HEK293 (cell line): ENCODE measurements around the gene GPRC5D.

Experiments
- KLF10 ChIP-seq: fragments of 450-650 bp; IDR thresholded peaks from 2 replicates; pipeline ENCODE4 v1.5.1; 2018; ENCODE audit warnings: missing biosample characterization, mild to moderate bottlenecking, missing genetic modification characterization
- KLF8 ChIP-seq: fragments of 450-650 bp; formaldehyde crosslinking; IDR thresholded peaks from 2 replicates; pipeline ENCODE4 v1.5.1; 2016; ENCODE audit warnings: missing biosample characterization, missing genetic modification characterization
- MEIS1 ChIP-seq: sonication (generic); formaldehyde crosslinking; IDR thresholded peaks from 2 replicates; pipeline ENCODE4 v1.8.1; 2022; ENCODE audit warnings: missing genetic modification reagents, mild to moderate bottlenecking, borderline replicate concordance
- PRDM1 ChIP-seq: fragments of 450-650 bp; formaldehyde crosslinking; IDR thresholded peaks from 2 replicates; pipeline ENCODE4; 2016; ENCODE audit warnings: missing biosample characterization, missing genetic modification characterization
- REPIN1 ChIP-seq: fragments of 450-650 bp; formaldehyde crosslinking; IDR thresholded peaks from 2 replicates; pipeline ENCODE4 v1.5.1; 2017; ENCODE audit warnings: missing biosample characterization, missing genetic modification characterization, low read depth
- ZBTB20 ChIP-seq: fragments of 450-650 bp; formaldehyde crosslinking; IDR thresholded peaks from 2 replicates; pipeline ENCODE4 v1.5.1; 2016; ENCODE audit warnings: missing biosample characterization, missing genetic modification characterization
- ZBTB21 ChIP-seq: fragments of 450-650 bp; formaldehyde crosslinking; IDR thresholded peaks from 2 replicates; pipeline ENCODE4 v1.5.1; 2017; ENCODE audit warnings: missing biosample characterization, missing genetic modification characterization
- ZFHX2 ChIP-seq: fragments of 450-650 bp; formaldehyde crosslinking; conservative IDR thresholded peaks from 2 replicates; pipeline ENCODE4 v1.5.1; 2016; ENCODE audit warnings: missing biosample characterization, missing genetic modification characterization
- ZNF121 ChIP-seq: fragments of 450-650 bp; formaldehyde crosslinking; IDR thresholded peaks from 2 replicates; pipeline ENCODE4 v1.5.1; 2016; ENCODE audit warnings: missing biosample characterization, missing genetic modification characterization
- ZNF146 ChIP-seq: fragments of 450-650 bp; formaldehyde crosslinking; IDR thresholded peaks from 2 replicates; pipeline ENCODE4 v1.5.1; 2016; ENCODE audit warnings: missing biosample characterization, missing genetic modification characterization
- ZNF221 ChIP-seq: fragments of 450-650 bp; formaldehyde crosslinking; IDR thresholded peaks from 2 replicates; pipeline ENCODE4 v1.5.1; 2017; ENCODE audit warnings: missing biosample characterization, missing genetic modification characterization, borderline replicate concordance
- ZNF24 ChIP-seq: fragments of 450-650 bp; formaldehyde crosslinking; IDR thresholded peaks from 2 replicates; pipeline ENCODE4 v1.5.1; 2016; ENCODE audit warnings: missing biosample characterization, missing genetic modification characterization
- ZNF341 ChIP-seq: fragments of 450-650 bp; formaldehyde crosslinking; IDR thresholded peaks from 2 replicates; pipeline ENCODE4; 2016; ENCODE audit warnings: low read depth, missing biosample characterization, missing genetic modification characterization
- ZNF404 ChIP-seq: fragments of 450-650 bp; formaldehyde crosslinking; IDR thresholded peaks from 2 replicates; pipeline ENCODE4 v1.5.1; 2017; ENCODE audit warnings: missing biosample characterization, missing genetic modification characterization
- ZNF521 ChIP-seq: fragments of 450-650 bp; formaldehyde crosslinking; IDR thresholded peaks from 2 replicates; pipeline ENCODE4 v1.5.1; 2017; ENCODE audit warnings: missing biosample characterization, mild to moderate bottlenecking, missing genetic modification characterization
- ZNF549 ChIP-seq: fragments of 450-650 bp; IDR thresholded peaks from 2 replicates; pipeline ENCODE4 v1.5.1; 2018; ENCODE audit warnings: missing biosample characterization, missing genetic modification characterization, mild to moderate bottlenecking, inconsistent platforms, moderate library complexity
- ZNF585B ChIP-seq: fragments of 450-650 bp; formaldehyde crosslinking; IDR thresholded peaks from 2 replicates; pipeline ENCODE4 v1.5.1; 2016; ENCODE audit warnings: missing biosample characterization, missing genetic modification characterization
- ZNF596 ChIP-seq: fragments of 450-650 bp; IDR thresholded peaks from 2 replicates; pipeline ENCODE4 v1.5.0; 2018; ENCODE audit warnings: missing biosample characterization, mild to moderate bottlenecking, missing genetic modification characterization, moderate library complexity
- ZNF701 ChIP-seq: fragments of 450-650 bp; formaldehyde crosslinking; IDR thresholded peaks from 2 replicates; pipeline ENCODE4 v1.5.1; 2016; ENCODE audit warnings: missing biosample characterization, missing genetic modification characterization
- ZNF843 ChIP-seq: fragments of 450-650 bp; formaldehyde crosslinking; IDR thresholded peaks from 2 replicates; pipeline ENCODE4 v1.5.1; 2016; ENCODE audit warnings: missing biosample characterization, missing genetic modification characterization
- TF ChIP-seq, protein P1 (sequence below): fragments of 450-650 bp; formaldehyde crosslinking; IDR thresholded peaks from 2 replicates; pipeline ENCODE4 v1.5.1; 2016; ENCODE audit warnings: missing biosample characterization, missing genetic modification characterization
- TF ChIP-seq, protein P2 (sequence below): fragments of 450-650 bp; formaldehyde crosslinking; IDR thresholded peaks from 2 replicates; pipeline ENCODE4 v1.5.1; 2016; ENCODE audit warnings: missing biosample characterization, missing genetic modification characterization
- TF ChIP-seq, protein P3 (sequence below): fragments of 450-650 bp; formaldehyde crosslinking; IDR thresholded peaks from 2 replicates; pipeline ENCODE4 v1.5.1; 2016; ENCODE audit warnings: missing biosample characterization, missing genetic modification characterization
- TF ChIP-seq, protein P4 (sequence below): fragments of 450-650 bp; formaldehyde crosslinking; IDR thresholded peaks from 2 replicates; pipeline ENCODE4 v1.5.1; 2016; ENCODE audit warnings: missing biosample characterization, missing genetic modification characterization
- TF ChIP-seq, protein P5 (sequence below): fragments of 450-650 bp; formaldehyde crosslinking; IDR thresholded peaks from 2 replicates; pipeline ENCODE4 v1.5.1; 2016; ENCODE audit warnings: missing biosample characterization, missing genetic modification characterization
- TF ChIP-seq, protein P6 (sequence below): fragments of 450-650 bp; formaldehyde crosslinking; IDR thresholded peaks from 2 replicates; pipeline ENCODE4 v1.5.1; 2016; ENCODE audit warnings: missing biosample characterization, missing genetic modification characterization
- TF ChIP-seq, protein P7 (sequence below): fragments of 450-650 bp; formaldehyde crosslinking; IDR thresholded peaks from 2 replicates; pipeline ENCODE4 v1.5.1; 2017; ENCODE audit warnings: missing biosample characterization, missing genetic modification characterization

GPRC5D gene

DNA sequence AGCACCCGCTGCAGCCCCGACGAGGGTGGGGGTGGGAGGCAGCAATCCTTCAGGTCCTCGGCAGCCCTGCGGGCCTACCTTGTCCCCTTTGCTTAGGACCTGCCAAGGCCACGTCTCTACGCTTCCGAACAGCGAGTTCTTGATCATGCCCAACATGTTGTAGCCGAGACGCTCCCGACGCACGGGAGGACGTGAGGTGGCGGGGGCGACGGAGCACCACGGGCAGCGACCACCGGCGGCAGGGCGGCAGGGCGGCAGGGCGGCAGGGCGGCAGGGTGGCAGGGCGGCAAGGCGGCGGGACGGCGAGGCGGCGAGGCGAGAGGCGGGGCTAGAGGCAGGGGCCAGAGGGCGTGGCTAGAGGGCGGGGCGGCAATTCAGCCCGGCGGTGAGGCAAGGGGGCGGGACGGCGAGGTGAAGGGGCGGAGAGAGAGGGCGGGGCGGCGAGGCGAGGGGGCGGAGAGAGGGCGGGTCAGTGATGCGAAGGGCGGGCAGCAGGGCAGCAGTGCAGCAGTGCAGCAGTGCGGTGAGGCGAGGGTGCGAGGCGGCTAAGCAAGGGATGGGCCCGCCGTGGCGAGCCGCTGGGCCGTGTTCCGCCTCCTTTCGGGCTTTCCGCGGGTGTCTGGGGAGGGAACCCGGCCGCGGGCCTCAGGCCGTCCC, 48.1 kb upstream of the GPRC5D start, which contains the start of gene HEBP1 (continued):
- TF ChIP-seq, protein P1, sequence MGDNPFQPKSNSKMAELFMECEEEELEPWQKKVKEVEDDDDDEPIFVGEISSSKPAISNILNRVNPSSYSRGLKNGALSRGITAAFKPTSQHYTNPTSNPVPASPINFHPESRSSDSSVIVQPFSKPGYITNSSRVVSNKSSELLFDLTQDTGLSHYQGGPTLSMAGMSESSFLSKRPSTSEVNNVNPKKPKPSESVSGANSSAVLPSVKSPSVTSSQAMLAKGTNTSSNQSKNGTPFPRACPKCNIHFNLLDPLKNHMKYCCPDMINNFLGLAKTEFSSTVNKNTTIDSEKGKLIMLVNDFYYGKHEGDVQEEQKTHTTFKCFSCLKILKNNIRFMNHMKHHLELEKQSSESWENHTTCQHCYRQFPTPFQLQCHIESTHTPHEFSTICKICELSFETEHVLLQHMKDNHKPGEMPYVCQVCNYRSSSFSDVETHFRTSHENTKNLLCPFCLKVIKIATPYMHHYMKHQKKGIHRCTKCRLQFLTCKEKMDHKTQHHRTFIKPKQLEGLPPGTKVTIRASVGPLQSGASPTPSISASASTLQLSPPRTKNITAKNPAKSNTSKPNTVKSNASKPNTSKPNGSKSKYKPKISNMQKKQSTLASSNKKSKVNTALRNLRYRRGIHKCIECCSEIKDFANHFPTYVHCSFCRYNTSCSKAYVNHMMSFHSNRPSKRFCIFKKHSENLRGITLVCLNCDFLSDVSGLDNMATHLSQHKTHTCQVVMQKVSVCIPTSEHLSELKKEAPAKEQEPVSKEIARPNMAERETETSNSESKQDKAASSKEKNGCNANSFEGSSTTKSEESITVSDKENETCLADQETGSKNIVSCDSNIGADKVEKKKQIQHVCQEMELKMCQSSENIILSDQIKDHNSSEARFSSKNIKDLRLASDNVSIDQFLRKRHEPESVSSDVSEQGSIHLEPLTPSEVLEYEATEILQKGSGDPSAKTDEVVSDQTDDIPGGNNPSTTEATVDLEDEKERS (tag by site-specific recombination) = no peak
- TF ChIP-seq ZNF146 (tag by site-specific recombination) = no peak
- TF ChIP-seq ZNF341 (tag by site-specific recombination) = peak; percentile 40
- TF ChIP-seq ZNF549 (tag by site-specific recombination) = no peak
- TF ChIP-seq, protein P2, sequence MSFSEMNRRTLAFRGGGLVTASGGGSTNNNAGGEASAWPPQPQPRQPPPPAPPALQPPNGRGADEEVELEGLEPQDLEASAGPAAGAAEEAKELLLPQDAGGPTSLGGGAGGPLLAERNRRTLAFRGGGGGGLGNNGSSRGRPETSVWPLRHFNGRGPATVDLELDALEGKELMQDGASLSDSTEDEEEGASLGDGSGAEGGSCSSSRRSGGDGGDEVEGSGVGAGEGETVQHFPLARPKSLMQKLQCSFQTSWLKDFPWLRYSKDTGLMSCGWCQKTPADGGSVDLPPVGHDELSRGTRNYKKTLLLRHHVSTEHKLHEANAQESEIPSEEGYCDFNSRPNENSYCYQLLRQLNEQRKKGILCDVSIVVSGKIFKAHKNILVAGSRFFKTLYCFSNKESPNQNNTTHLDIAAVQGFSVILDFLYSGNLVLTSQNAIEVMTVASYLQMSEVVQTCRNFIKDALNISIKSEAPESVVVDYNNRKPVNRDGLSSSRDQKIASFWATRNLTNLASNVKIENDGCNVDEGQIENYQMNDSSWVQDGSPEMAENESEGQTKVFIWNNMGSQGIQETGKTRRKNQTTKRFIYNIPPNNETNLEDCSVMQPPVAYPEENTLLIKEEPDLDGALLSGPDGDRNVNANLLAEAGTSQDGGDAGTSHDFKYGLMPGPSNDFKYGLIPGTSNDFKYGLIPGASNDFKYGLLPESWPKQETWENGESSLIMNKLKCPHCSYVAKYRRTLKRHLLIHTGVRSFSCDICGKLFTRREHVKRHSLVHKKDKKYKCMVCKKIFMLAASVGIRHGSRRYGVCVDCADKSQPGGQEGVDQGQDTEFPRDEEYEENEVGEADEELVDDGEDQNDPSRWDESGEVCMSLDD (tag by site-specific recombination) = no peak
- no peak for TF ChIP-seq ZNF585B (tag by site-specific recombination)
- no peak for TF ChIP-seq ZNF404 (tag by site-specific recombination)
- TF ChIP-seq, protein P3, sequence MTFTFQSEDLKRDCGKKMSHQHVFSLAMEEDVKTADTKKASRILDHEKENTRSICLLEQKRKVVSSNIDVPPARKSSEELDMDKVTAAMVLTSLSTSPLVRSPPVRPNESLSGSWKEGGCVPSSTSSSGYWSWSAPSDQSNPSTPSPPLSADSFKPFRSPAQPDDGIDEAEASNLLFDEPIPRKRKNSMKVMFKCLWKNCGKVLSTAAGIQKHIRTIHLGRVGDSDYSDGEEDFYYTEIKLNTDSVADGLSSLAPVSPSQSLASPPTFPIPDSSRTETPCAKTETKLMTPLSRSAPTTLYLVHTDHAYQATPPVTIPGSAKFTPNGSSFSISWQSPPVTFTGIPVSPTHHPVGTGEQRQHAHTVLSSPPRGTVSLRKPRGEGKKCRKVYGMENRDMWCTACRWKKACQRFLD (tag by site-specific recombination) = no peak
- peak; percentile 94 for TF ChIP-seq KLF8
- TF ChIP-seq, protein P4, sequence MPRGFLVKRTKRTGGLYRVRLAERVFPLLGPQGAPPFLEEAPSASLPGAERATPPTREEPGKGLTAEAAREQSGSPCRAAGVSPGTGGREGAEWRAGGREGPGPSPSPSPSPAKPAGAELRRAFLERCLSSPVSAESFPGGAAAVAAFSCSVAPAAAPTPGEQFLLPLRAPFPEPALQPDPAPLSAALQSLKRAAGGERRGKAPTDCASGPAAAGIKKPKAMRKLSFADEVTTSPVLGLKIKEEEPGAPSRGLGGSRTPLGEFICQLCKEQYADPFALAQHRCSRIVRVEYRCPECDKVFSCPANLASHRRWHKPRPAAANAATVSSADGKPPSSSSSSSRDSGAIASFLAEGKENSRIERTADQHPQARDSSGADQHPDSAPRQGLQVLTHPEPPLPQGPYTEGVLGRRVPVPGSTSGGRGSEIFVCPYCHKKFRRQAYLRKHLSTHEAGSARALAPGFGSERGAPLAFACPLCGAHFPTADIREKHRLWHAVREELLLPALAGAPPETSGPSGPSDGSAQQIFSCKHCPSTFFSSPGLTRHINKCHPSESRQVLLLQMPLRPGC (tag by site-specific recombination) = no peak
- peak; percentile 63 for TF ChIP-seq ZFHX2 (tag by site-specific recombination)
- no peak; the same call in 1 of the 2 replicates for TF ChIP-seq ZNF121 (tag by site-specific recombination)
- TF ChIP-seq ZBTB21 (tag by site-specific recombination) = no peak
- TF ChIP-seq ZNF701 = no peak
- no peak; the same call in 1 of the 2 replicates for TF ChIP-seq ZBTB20
- TF ChIP-seq ZNF24 = no peak
- TF ChIP-seq KLF10 (tag by site-specific recombination) = 0 out of 2 replicates have a peak, but pooled peaks have one; percentile 34
- TF ChIP-seq, protein P5, sequence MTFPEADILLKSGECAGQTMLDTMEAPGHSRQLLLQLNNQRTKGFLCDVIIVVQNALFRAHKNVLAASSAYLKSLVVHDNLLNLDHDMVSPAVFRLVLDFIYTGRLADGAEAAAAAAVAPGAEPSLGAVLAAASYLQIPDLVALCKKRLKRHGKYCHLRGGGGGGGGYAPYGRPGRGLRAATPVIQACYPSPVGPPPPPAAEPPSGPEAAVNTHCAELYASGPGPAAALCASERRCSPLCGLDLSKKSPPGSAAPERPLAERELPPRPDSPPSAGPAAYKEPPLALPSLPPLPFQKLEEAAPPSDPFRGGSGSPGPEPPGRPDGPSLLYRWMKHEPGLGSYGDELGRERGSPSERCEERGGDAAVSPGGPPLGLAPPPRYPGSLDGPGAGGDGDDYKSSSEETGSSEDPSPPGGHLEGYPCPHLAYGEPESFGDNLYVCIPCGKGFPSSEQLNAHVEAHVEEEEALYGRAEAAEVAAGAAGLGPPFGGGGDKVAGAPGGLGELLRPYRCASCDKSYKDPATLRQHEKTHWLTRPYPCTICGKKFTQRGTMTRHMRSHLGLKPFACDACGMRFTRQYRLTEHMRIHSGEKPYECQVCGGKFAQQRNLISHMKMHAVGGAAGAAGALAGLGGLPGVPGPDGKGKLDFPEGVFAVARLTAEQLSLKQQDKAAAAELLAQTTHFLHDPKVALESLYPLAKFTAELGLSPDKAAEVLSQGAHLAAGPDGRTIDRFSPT (tag by site-specific recombination) = peak; percentile 69; the same call in 1 of the 2 replicates
- no peak for TF ChIP-seq PRDM1 (tag by site-specific recombination)
- TF ChIP-seq ZNF521 (tag by site-specific recombination) = no peak
- TF ChIP-seq REPIN1 (tag by site-specific recombination) = no peak
- TF ChIP-seq, protein P6, sequence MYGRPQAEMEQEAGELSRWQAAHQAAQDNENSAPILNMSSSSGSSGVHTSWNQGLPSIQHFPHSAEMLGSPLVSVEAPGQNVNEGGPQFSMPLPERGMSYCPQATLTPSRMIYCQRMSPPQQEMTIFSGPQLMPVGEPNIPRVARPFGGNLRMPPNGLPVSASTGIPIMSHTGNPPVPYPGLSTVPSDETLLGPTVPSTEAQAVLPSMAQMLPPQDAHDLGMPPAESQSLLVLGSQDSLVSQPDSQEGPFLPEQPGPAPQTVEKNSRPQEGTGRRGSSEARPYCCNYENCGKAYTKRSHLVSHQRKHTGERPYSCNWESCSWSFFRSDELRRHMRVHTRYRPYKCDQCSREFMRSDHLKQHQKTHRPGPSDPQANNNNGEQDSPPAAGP (tag by site-specific recombination) = 0 out of 2 replicates have a peak, but pooled peaks have one; percentile 16
- TF ChIP-seq ZNF596 (tag by site-specific recombination) = no peak
- no peak for TF ChIP-seq ZNF221 (tag by site-specific recombination)
- 0 out of 2 replicates have a peak, but pooled peaks have one; percentile 31 for TF ChIP-seq ZNF843 (tag by site-specific recombination)
- no peak for TF ChIP-seq MEIS1
- TF ChIP-seq, protein P7, sequence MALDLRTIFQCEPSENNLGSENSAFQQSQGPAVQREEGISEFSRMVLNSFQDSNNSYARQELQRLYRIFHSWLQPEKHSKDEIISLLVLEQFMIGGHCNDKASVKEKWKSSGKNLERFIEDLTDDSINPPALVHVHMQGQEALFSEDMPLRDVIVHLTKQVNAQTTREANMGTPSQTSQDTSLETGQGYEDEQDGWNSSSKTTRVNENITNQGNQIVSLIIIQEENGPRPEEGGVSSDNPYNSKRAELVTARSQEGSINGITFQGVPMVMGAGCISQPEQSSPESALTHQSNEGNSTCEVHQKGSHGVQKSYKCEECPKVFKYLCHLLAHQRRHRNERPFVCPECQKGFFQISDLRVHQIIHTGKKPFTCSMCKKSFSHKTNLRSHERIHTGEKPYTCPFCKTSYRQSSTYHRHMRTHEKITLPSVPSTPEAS (tag by site-specific recombination) = no peak
